RWPE2 (cell line): ENCODE measurements around the gene CD83.

Source experiments
- ATAC-seq: fragments of 200-7000 bp; cut with Tn5 transposase; 3 replicates; pipeline ENCODE4 v1.9.1; 2021; ENCODE audit warnings: low read depth
- DNase-seq: peaks from one replicate; pipeline ENCODE4 v3.0.0-alpha.2; 2020; ENCODE audit warnings: low spot score
- H3K27ac ChIP-seq: fragments of 450-650 bp; 2 replicates; pipeline ENCODE4 v1.5.1; 2017; ENCODE audit warnings: mild to moderate bottlenecking; ENCODE audit not compliant: poor library complexity, severe bottlenecking
- H3K27me3 ChIP-seq: fragments of 250-450 bp; sonication (Bioruptor Pico); 2 replicates; pipeline ENCODE4 v1.5.1; 2021; ENCODE audit warnings: mild to moderate bottlenecking, moderate library complexity; ENCODE audit not compliant: insufficient read depth, poor library complexity, severe bottlenecking
- H3K36me3 ChIP-seq: fragments of 250-450 bp; sonication (Bioruptor Pico); 2 replicates; pipeline ENCODE4 v1.5.1; 2020; ENCODE audit warnings: low read depth, mild to moderate bottlenecking, moderate library complexity
- H3K4me1 ChIP-seq: fragments of 250-450 bp; sonication (Bioruptor Pico); 2 replicates; pipeline ENCODE4 v1.5.1; 2021; ENCODE audit warnings: mild to moderate bottlenecking, moderate library complexity; ENCODE audit not compliant: insufficient read depth, poor library complexity, severe bottlenecking
- H3K4me3 ChIP-seq: fragments of 250-450 bp; sonication (Bioruptor Pico); 2 replicates; pipeline ENCODE4 v1.5.1; 2021; ENCODE audit warnings: mild to moderate bottlenecking, moderate library complexity; ENCODE audit not compliant: severe bottlenecking
- H3K9me3 ChIP-seq: fragments of 250-450 bp; sonication (Bioruptor Pico); 2 replicates; pipeline ENCODE4 v1.5.1; 2021; ENCODE audit warnings: mild to moderate bottlenecking, moderate library complexity; ENCODE audit not compliant: severe bottlenecking
- CTCF ChIP-seq: fragments of 450-650 bp; IDR thresholded peaks from one replicate; pipeline ENCODE4 v1.5.1; 2017; ENCODE audit warnings: mild to moderate bottlenecking, moderate library complexity; ENCODE audit not compliant: poor library complexity, severe bottlenecking

The CD83 gene

GRCh38 chr6:14107000-14107399 is 10.6 kb upstream of the CD83 start:
- H3K36me3 ChIP-seq, result no peaks in the 10 kb centered on the region

GRCh38 chr6:14107711-14108494 is 9.7 kb upstream of the CD83 start:
- no peak for ATAC-seq
- Histone ChIP-seq H3K36me3 (no peaks in the 10 kb centered on the region), H3K27ac (no peak overlapping the region), H3K27me3 (no peaks in the 10 kb centered on the region), H3K9me3 (peaks cover 2% of the 10 kb centered on the region), H3K4me1 (no peaks in the 10 kb centered on the region), H3K4me3 (no peak overlapping the region)
- no peak for DNase-seq
- no peak for TF ChIP-seq CTCF

More at GRCh38 chr6:14107000-14107399, 10.6 kb upstream of the CD83 start:
- ATAC-seq, result no peak
- DNase-seq, result no peak
- Histone ChIP-seq H3K27ac (no peak overlapping the region), H3K4me3 (no peak overlapping the region), H3K9me3 (peaks cover 2% of the 10 kb centered on the region), H3K27me3 (no peaks in the 10 kb centered on the region), H3K4me1 (no peaks in the 10 kb centered on the region)
- no peak for TF ChIP-seq CTCF

GRCh38 chr6:14108571-14109410 is 8.8 kb upstream of the CD83 start:
- TF ChIP-seq CTCF, result no peak
- no peaks in the 10 kb centered on the region for H3K27me3 ChIP-seq
- DNase-seq, result no peak
- no peak for ATAC-seq
- H3K4me1 ChIP-seq, result no peaks in the 10 kb centered on the region
- H3K27ac ChIP-seq, result no peak overlapping the region
- H3K9me3 ChIP-seq, result peaks cover 2% of the 10 kb centered on the region
- no peak overlapping the region for H3K4me3 ChIP-seq
- no peaks in the 10 kb centered on the region for H3K36me3 ChIP-seq

GRCh38 chr6:14109411-14109826 is 8.2 kb upstream of the CD83 start:
- no peaks in the 10 kb centered on the region for H3K27me3 ChIP-seq
- no peak for TF ChIP-seq CTCF
- no peaks in the 10 kb centered on the region for H3K4me1 ChIP-seq
- no peak overlapping the region for H3K27ac ChIP-seq
- DNase-seq (no peak), ATAC-seq (no peak)
- no peaks in the 10 kb centered on the region for H3K36me3 ChIP-seq
- peaks cover 2% of the 10 kb centered on the region for H3K9me3 ChIP-seq
- no peak overlapping the region for H3K4me3 ChIP-seq
